PC-9 (cell line): ENCODE data around the gene ELF2. TPM values are rescaled to one million over a fixed set of nuclear protein-coding genes. Genes with fewer than 3 reads are reported as not detected.
"Not testable (repeated sequence)": the region's sequence is repeated elsewhere in the genome, so short reads cannot be mapped to it uniquely, and the experiment has no call there.

ENCODE experiments used
- BruUV-seq: library from RNA; stranded (reverse); fragments of 400-500 nt; replicated peaks from 2 replicates; lab custom pipeline; 2021; lab: Mats Ljungman, UMichigan
- CTCF ChIA-PET: fragments of 300-600 bp; sonication (Branson Sonifier 250); formaldehyde crosslinking; loops from one replicate; lab custom pipeline; 2022; ENCODE audit warnings: antibody characterized with exemption; lab: Charles Lee
- POLR2A ChIA-PET: fragments of 300-600 bp; sonication (Branson Sonifier 250); formaldehyde crosslinking; loops from one replicate; lab custom pipeline; 2022; ENCODE audit warnings: antibody characterized with exemption; ENCODE audit not compliant: unreplicated experiment; lab: Charles Lee
- DNase-seq, 2 experiments: peaks; one replicate each; pipeline versions ENCODE4 v3.0.0 to v3.0.0-alpha.2; 2015 to 2022; ENCODE audit warnings: mixed read lengths in 1 of 2
- H2AFZ ChIP-seq: fragments of 200-600 bp; sonication (generic); 2 replicates; pipeline ENCODE4 v1.8.1; 2017; ENCODE audit warnings: antibody characterized with exemption
- H3F3A ChIP-seq: fragments of 200-600 bp; sonication (generic); 2 replicates; pipeline ENCODE4 v1.8.1; 2017; ENCODE audit warnings: antibody characterized with exemption, mild to moderate bottlenecking, low read depth; ENCODE audit not compliant: insufficient read depth
- H3K27ac ChIP-seq: fragments of 200-600 bp; sonication (generic); 2 replicates; pipeline ENCODE4 v1.6.1; 2016; ENCODE audit warnings: mixed run types
- H3K27me3 ChIP-seq: fragments of 200-600 bp; sonication (generic); 2 replicates; pipeline ENCODE4 v1.6.1; 2016; ENCODE audit warnings: low read depth, mixed run types; ENCODE audit not compliant: insufficient read depth
- H3K36me3 ChIP-seq: fragments of 200-600 bp; sonication (generic); 2 replicates; pipeline ENCODE4 v1.6.1; 2016; ENCODE audit warnings: low read depth, mixed run types
- H3K4me1 ChIP-seq: fragments of 200-600 bp; sonication (generic); replicated peaks from 2 replicates; pipeline ENCODE4 v1.6.1; 2016; ENCODE audit warnings: mixed run types; ENCODE audit not compliant: insufficient read depth
- H3K4me2 ChIP-seq: fragments of 200-600 bp; sonication (generic); 2 replicates; pipeline ENCODE4 v1.6.1; 2017; ENCODE audit warnings: mixed run types
- H3K4me3 ChIP-seq: fragments of 200-600 bp; sonication (generic); 2 replicates; pipeline ENCODE4 v1.6.1; 2016; ENCODE audit warnings: mixed run types
- H3K79me2 ChIP-seq: fragments of 200-600 bp; sonication (generic); 2 replicates; pipeline ENCODE4 v1.6.1; 2017; ENCODE audit warnings: low read depth, mixed run types
- H3K9me2 ChIP-seq: fragments of 200-600 bp; sonication (generic); 2 replicates; pipeline ENCODE4 v1.8.1; 2017; ENCODE audit warnings: mild to moderate bottlenecking; ENCODE audit not compliant: insufficient read depth
- H3K9me3 ChIP-seq: fragments of 200-600 bp; sonication (generic); 2 replicates; pipeline ENCODE4 v1.8.1; 2016; ENCODE audit warnings: low read depth; ENCODE audit not compliant: insufficient read depth
- H4K20me1 ChIP-seq: fragments of 200-600 bp; sonication (generic); 2 replicates; pipeline ENCODE4 v1.8.1; 2017; ENCODE audit not compliant: insufficient read depth
- CTCF ChIP-seq: fragments of 200-600 bp; sonication (generic); conservative IDR thresholded peaks from 2 replicates; pipeline ENCODE4 v1.6.1; 2017; ENCODE audit warnings: mixed run types, antibody characterized with exemption, mild to moderate bottlenecking, moderate library complexity
- EZH2 ChIP-seq: fragments of 200-600 bp; sonication (generic); IDR thresholded peaks from 2 replicates; pipeline ENCODE4 v1.8.0; 2017; ENCODE audit warnings: antibody characterized with exemption, low read depth
- intact Hi-C: fragments of 100-400 bp; cut with micrococcal nuclease; formaldehyde crosslinking; loops from one replicate; pipeline ENCODE4 v1.10.0; 2022; ENCODE audit not compliant: unreplicated experiment
- total RNA-seq: library from RNA; stranded (reverse); gene quantifications from 2 replicates; pipeline ENCODE4 v1.2.3, GENCODE V29; 2021

ELF2 gene
- total RNA-seq, 1 experiment from 2014 or later = 30.7 TPM

DNA sequence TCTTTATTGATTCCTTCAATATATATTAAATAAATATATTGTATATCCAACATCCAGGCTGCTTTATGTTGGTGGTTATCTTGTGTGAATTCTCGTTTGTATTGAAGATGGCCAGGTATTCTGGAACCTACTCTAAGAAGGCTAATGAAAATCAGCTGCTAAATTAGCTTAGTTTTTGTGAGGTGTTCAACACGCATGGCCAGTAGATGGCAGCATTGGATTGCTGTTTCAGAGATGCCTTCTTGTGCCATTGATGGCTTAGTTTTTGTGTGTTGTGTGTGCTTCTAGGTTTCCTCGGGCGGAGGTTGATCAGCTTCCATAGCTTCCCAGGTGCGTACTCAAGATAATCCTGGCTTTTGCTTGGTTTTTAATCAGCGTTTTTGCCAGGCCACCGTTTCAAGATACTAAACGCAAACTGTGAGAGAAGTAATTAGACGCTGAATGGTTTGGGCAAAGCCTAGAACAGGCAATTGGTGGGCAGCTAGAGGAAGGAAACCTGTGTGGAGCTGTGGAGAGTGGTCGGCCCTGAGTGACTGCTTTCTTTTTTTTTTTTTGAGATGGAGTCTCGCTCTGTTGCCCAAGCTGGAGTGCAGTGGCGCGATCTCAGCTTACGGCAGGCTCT lies 146.3 kb downstream of the ELF2 start:
- Histone ChIP-seq H3K79me2 (peaks cover 19% of the 10 kb centered on the region; the same call in 1 of the 2 replicates), H4K20me1 (no peaks in the 10 kb centered on the region), H3K4me2 (no peak overlapping the region), H2AFZ (no peak overlapping the region), H3K9me3 (no peaks in the 10 kb centered on the region), H3K4me3 (no peak overlapping the region), H3K27me3 (no peaks in the 10 kb centered on the region), H3K9me2 (no peaks in the 10 kb centered on the region), H3K27ac (no peak overlapping the region), H3K36me3 (no peaks in the 10 kb centered on the region), H3K4me1 (no peaks in the 10 kb centered on the region), H3F3A (0 out of 2 replicates have a peak, but pooled peaks cover 4% of the 10 kb centered on the region)
- peak; percentile 55 to 57 for DNase-seq
- no TSS peak for BruUV-seq
- CTCF ChIA-PET = interaction anchor here (0.6 to 1.2 kb wide), 22 partner anchors 9 to 1668 kb away, joined by 3 to 12 read pairs (median 4); partner anchors contain the start of gene ELF2
- intact Hi-C loops = loop anchor here (2.0 to 10.0 kb wide), 6 partner anchors 54 to 1332 kb away; partner anchors contain the start of gene ELF2
- TF ChIP-seq CTCF (peak; percentile 81), EZH2 (no peak)
- POLR2A ChIA-PET = interaction anchor here (0.5 to 0.6 kb wide), 6 partner anchors 15 to 1006 kb away, joined by 3 to 16 read pairs (median 3); partner anchors contain the start of gene NOCT

GRCh38 chr4:139029866-139030363 lies 147.1 kb downstream of the ELF2 start:
- CTCF ChIA-PET = interaction anchor here (0.6 to 1.2 kb wide), 20 partner anchors 9 to 1668 kb away, joined by 3 to 12 read pairs (median 4); partner anchors contain the start of gene ELF2
- not testable (repeated sequence) for H3K36me3 ChIP-seq, H3K9me2 ChIP-seq, H3K4me3 ChIP-seq, H3K4me1 ChIP-seq, H2AFZ ChIP-seq, H3K4me2 ChIP-seq, H3K27ac ChIP-seq, H3K27me3 ChIP-seq, H3F3A ChIP-seq, BruUV-seq, H4K20me1 ChIP-seq, DNase-seq, H3K9me3 ChIP-seq
- POLR2A ChIA-PET = interaction anchor here (0.5 to 0.6 kb wide), 3 partner anchors 615 to 1007 kb away, joined by 3 to 14 read pairs (median 3); no protein-coding TSS in a partner anchor
- peaks cover 19% of the 10 kb centered on the region; the same call in 1 of the 2 replicates for H3K79me2 ChIP-seq
- intact Hi-C loops = loop anchor here (2.0 to 10.0 kb wide), 6 partner anchors 55 to 1332 kb away; partner anchors contain the start of gene ELF2

GRCh38 chr4:139028191-139028661 lies 148.8 kb downstream of the ELF2 start:
- CTCF ChIA-PET = interaction anchor here (0.6 kb wide), 1 partner anchor 80 kb away, joined by 11 read pairs; no protein-coding TSS in a partner anchor
- no peak for DNase-seq
- no TSS peak for BruUV-seq
- no peaks in the 10 kb centered on the region for H3K9me3 ChIP-seq
- 0 out of 2 replicates have a peak, but pooled peaks cover 4% of the 10 kb centered on the region for H3F3A ChIP-seq
- no peak overlapping the region for H3K27ac ChIP-seq
- no peak overlapping the region for H2AFZ ChIP-seq
- H3K4me1 ChIP-seq = no peaks in the 10 kb centered on the region
- no peaks in the 10 kb centered on the region for H3K36me3 ChIP-seq
- H3K4me3 ChIP-seq = no peak overlapping the region
- POLR2A ChIA-PET = no interaction called here
- H4K20me1 ChIP-seq = no peaks in the 10 kb centered on the region
- H3K79me2 ChIP-seq = peaks cover 22% of the 10 kb centered on the region; the same call in 1 of the 2 replicates
- H3K4me2 ChIP-seq = no peak overlapping the region
- intact Hi-C loops = no loop called here
- TF ChIP-seq EZH2 (no peak), CTCF (no peak)
- H3K9me2 ChIP-seq = no peaks in the 10 kb centered on the region
- H3K27me3 ChIP-seq = no peaks in the 10 kb centered on the region
